Measurements from ENCODE around the gene DDI2.

- TF ChIP-seq POLR2AphosphoS5 (IDR thresholded peaks at IDR 0.05; ENCODE audit: low read depth, low read length) (no peak), TAF1 (IDR thresholded peaks at IDR 0.05; ENCODE audit: borderline replicate concordance, low read depth, low read length) (no peak), POLR2A (IDR thresholded peaks at IDR 0.05; ENCODE audit: low read depth, low read length) (no peak)
Measured at GRCh38 chr1:15690317-15690716, 73.1 kb downstream of the DDI2 start.

All from GM12892 (cell line).